OCI-LY1 (cell line): Measurements from ENCODE around the gene CRYGA.

Experiments
- H2AFZ ChIP-seq: fragments of 200-600 bp; sonication (generic), shearing (Covaris generic); 2 replicates; pipeline ENCODE4 v1.6.0; 2014; ENCODE audit warnings: antibody characterized with exemption, mild to moderate bottlenecking, low read length
- H3F3A ChIP-seq: fragments of 200-600 bp; sonication (generic), shearing (Covaris generic); 2 replicates; pipeline ENCODE4 v1.6.0; 2014; ENCODE audit warnings: mild to moderate bottlenecking, antibody characterized with exemption, low read length, moderate library complexity; ENCODE audit not compliant: insufficient read depth
- H3K27ac ChIP-seq: fragments of 200-600 bp; sonication (generic); 2 replicates; pipeline ENCODE4 v1.5.1; 2014; ENCODE audit warnings: low read length, mixed run types, mild to moderate bottlenecking, low read depth; ENCODE audit not compliant: poor library complexity, severe bottlenecking
- H3K27me3 ChIP-seq: fragments of 200-600 bp; sonication (generic); 2 replicates; pipeline ENCODE4 v1.6.0; 2014; ENCODE audit warnings: antibody characterized with exemption, mild to moderate bottlenecking, low read length, moderate library complexity; ENCODE audit not compliant: insufficient read depth
- H3K36me3 ChIP-seq: fragments of 200-600 bp; sonication (generic); 2 replicates; pipeline ENCODE4 v1.6.1; 2014; ENCODE audit warnings: mild to moderate bottlenecking, antibody characterized with exemption, low read length, moderate library complexity, mixed read lengths; ENCODE audit not compliant: insufficient read depth
- H3K4me1 ChIP-seq: fragments of 200-600 bp; sonication (generic); 2 replicates; pipeline ENCODE4 v1.5.1; 2014; ENCODE audit warnings: mild to moderate bottlenecking, low read length, moderate library complexity; ENCODE audit not compliant: insufficient read depth, severe bottlenecking
- H3K4me2 ChIP-seq: fragments of 200-600 bp; sonication (generic), shearing (Covaris generic); 2 replicates; pipeline ENCODE4 v1.6.1; 2014; ENCODE audit warnings: low read length
- H3K4me3 ChIP-seq: fragments of 200-600 bp; sonication (generic); 2 replicates; pipeline ENCODE4 v1.5.1; 2014; ENCODE audit warnings: low read length, low read depth, mild to moderate bottlenecking, mixed read lengths; ENCODE audit not compliant: poor library complexity, severe bottlenecking
- H3K79me2 ChIP-seq: fragments of 200-600 bp; shearing (Covaris generic); 2 replicates; pipeline ENCODE4 v1.6.1; 2016; ENCODE audit warnings: mixed run types, low read length, mixed read lengths; ENCODE audit not compliant: insufficient read depth
- H3K9ac ChIP-seq: fragments of 200-600 bp; sonication (generic), shearing (Covaris generic); 2 replicates; pipeline ENCODE4 v1.6.1; 2014; ENCODE audit warnings: mild to moderate bottlenecking, low read length, mixed read lengths
- H3K9me2 ChIP-seq: fragments of 200-600 bp; sonication (generic), shearing (Covaris generic); 2 replicates; pipeline ENCODE4 v1.6.1; 2014; ENCODE audit warnings: low read depth, mild to moderate bottlenecking, low read length, mixed read lengths
- H3K9me3 ChIP-seq: fragments of 200-600 bp; shearing (Covaris generic); 2 replicates; pipeline ENCODE4 v1.6.1; 2014; ENCODE audit warnings: low read length, mixed read lengths
- H4K20me1 ChIP-seq: fragments of 200-600 bp; sonication (generic), shearing (Covaris generic); 2 replicates; pipeline ENCODE4 v1.6.0; 2016; ENCODE audit warnings: mild to moderate bottlenecking, low read length; ENCODE audit not compliant: insufficient read depth
- CTCF ChIP-seq: fragments of 200-600 bp; sonication (generic), shearing (Covaris generic); IDR thresholded peaks from 2 replicates; pipeline ENCODE4 v1.5.1; 2017; ENCODE audit warnings: mild to moderate bottlenecking, antibody characterized with exemption, low read length, moderate library complexity, mixed read lengths
- EZH2 ChIP-seq: fragments of 200-600 bp; sonication (generic), shearing (Covaris generic); IDR thresholded peaks from 2 replicates; pipeline ENCODE4 v1.8.0; 2017; ENCODE audit warnings: borderline replicate concordance, mixed run types, mild to moderate bottlenecking, antibody characterized with exemption, low read length, moderate library complexity, mixed read lengths

Gene CRYGA

GRCh38 chr2:208207769-208208168 is 44.4 kb upstream of the CRYGA start:
- Histone ChIP-seq H2AFZ (no peak overlapping the region), H3K27me3 (no peaks in the 10 kb centered on the region), H3K9me3 (no peaks in the 10 kb centered on the region), H3K4me2 (no peak overlapping the region), H3K9ac (no peak overlapping the region), H3K36me3 (no peaks in the 10 kb centered on the region), H3K79me2 (no peaks in the 10 kb centered on the region), H3K4me1 (no peaks in the 10 kb centered on the region), H3K27ac (no peak overlapping the region), H3K9me2 (no peaks in the 10 kb centered on the region), H3K4me3 (no peak overlapping the region), H3F3A (no peaks in the 10 kb centered on the region), H4K20me1 (no peaks in the 10 kb centered on the region)
- TF ChIP-seq EZH2, result no peak
- TF ChIP-seq CTCF, result no peak

- Histone ChIP-seq H3K9me3 (no peaks in the 10 kb centered on the region), H3K9me2 (no peaks in the 10 kb centered on the region), H3K27ac (no peak overlapping the region), H3K79me2 (no peaks in the 10 kb centered on the region), H2AFZ (no peak overlapping the region), H3K4me3 (no peak overlapping the region), H3K9ac (no peak overlapping the region), H3F3A (no peaks in the 10 kb centered on the region), H4K20me1 (no peaks in the 10 kb centered on the region), H3K27me3 (no peaks in the 10 kb centered on the region), H3K36me3 (no peaks in the 10 kb centered on the region), H3K4me1 (no peaks in the 10 kb centered on the region), H3K4me2 (no peak overlapping the region)
- TF ChIP-seq EZH2 (no peak), CTCF (no peak)
Measured at GRCh38 chr2:208204166-208204565, 40.8 kb upstream of the CRYGA start.

- Histone ChIP-seq H3K36me3 (no peaks in the 10 kb centered on the region), H3K4me2 (no peak overlapping the region), H3K4me1 (no peaks in the 10 kb centered on the region), H3K4me3 (no peak overlapping the region), H3K27ac (no peak overlapping the region), H4K20me1 (no peaks in the 10 kb centered on the region), H3F3A (no peaks in the 10 kb centered on the region), H3K27me3 (no peaks in the 10 kb centered on the region), H3K9me2 (no peaks in the 10 kb centered on the region), H2AFZ (no peak overlapping the region), H3K9ac (no peak overlapping the region), H3K9me3 (no peaks in the 10 kb centered on the region), H3K79me2 (no peaks in the 10 kb centered on the region)
- TF ChIP-seq CTCF (no peak), EZH2 (no peak)
Measured at GRCh38 chr2:208195531-208195930, 32.1 kb upstream of the CRYGA start.
